Measurements from ENCODE around the gene SMO.

- no peak for TF ChIP-seq CTCF (IDR thresholded peaks at IDR 0.05 in 2 of 3, conservative IDR thresholded peaks at IDR 0.05 in 1 of 3; ENCODE audit: borderline replicate concordance in 1 of 3, insufficient read depth in 1 of 3, low read depth in 2 of 3, low read length in 2 of 3)
- no peak for TF ChIP-seq JUND (IDR thresholded peaks at IDR 0.05)
- TF ChIP-seq POLR2AphosphoS5 (IDR thresholded peaks at IDR 0.05; ENCODE audit: low read depth, low read length), result no peak
These were observed 63.7 kb downstream of the SMO start for GRCh38 chr7:129252128-129252527.
